HG03378 (cell line): Measurements from ENCODE around the gene CD48.
"Not testable (repeated sequence)": the region's sequence is repeated elsewhere in the genome, so short reads cannot be mapped to it uniquely, and the experiment has no call there.

Experiments used
- ATAC-seq: cut with Tn5 transposase; IDR thresholded peaks from one replicate; pipeline ENCODE4 v1.9.1; 2021; ENCODE audit warnings: mild to moderate bottlenecking, moderate library complexity; ENCODE audit not compliant: unreplicated experiment

The CD48 gene

GRCh38 chr1:160742428-160743127 lies 31.0 kb upstream of the CD48 start:
- no peak for ATAC-seq

- no peak for ATAC-seq
Observed at GRCh38 chr1:160741612-160742348, 30.2 kb upstream of the CD48 start.

GRCh38 chr1:160741092-160741501 lies 29.5 kb upstream of the CD48 start:
- ATAC-seq = no peak

GRCh38 chr1:160740133-160740688 lies 28.6 kb upstream of the CD48 start:
- ATAC-seq = no peak

GRCh38 chr1:160739098-160739511 lies 27.5 kb upstream of the CD48 start, which contains the start of gene SLAMF7:
Gene SLAMF7 (plus strand): TSS chr1:160739247. CDS start chr1:160739302, 55 bp downstream.
- ATAC-seq = peak; percentile 73

GRCh38 chr1:160738271-160738670 lies 26.6 kb upstream of the CD48 start:
- ATAC-seq = no peak

GRCh38 chr1:160734301-160734700 lies 22.7 kb upstream of the CD48 start:
- no peak for ATAC-seq

DNA sequence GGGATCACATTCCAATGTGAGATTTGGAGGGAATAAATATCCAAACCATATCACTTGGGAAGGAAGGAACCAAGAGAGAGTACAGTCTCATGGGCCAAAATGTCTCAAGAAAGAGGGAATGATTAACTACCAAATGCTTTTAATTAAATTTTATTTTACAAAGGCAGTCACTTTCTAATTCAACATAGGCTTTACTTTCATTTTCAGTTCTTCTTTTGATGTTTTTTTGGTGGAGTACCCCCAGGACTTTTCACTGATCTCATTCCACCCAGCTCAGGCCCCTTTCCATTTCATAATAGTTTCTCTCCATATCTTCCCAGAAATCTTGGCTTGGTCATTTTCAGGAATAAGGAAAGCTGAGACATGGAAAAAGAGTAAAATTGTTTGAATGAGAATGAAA lies 22.3 kb upstream of the CD48 start:
- ATAC-seq = no peak

DNA sequence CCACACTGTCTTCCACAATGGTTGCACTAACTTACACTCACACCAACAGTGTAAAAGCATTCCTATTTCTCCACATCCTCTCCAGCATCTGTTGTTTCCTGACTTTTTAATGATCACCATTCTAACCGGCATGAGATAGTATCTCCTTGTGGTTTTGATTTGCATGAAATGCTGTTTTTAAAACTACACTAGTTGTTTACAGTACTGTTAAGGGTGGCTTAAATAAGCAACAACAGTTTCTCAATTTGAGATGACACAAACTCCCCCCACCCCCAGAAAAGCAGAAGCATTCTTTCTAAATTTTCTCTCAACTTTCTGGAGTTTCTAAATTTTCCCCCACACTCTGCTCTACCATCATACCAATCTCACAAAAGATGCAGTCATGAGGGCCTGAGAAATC lies 20.4 kb upstream of the CD48 start:
- no peak for ATAC-seq

- ATAC-seq = not testable (repeated sequence)
Observed at GRCh38 chr1:160731564-160731963, 19.9 kb upstream of the CD48 start.

DNA sequence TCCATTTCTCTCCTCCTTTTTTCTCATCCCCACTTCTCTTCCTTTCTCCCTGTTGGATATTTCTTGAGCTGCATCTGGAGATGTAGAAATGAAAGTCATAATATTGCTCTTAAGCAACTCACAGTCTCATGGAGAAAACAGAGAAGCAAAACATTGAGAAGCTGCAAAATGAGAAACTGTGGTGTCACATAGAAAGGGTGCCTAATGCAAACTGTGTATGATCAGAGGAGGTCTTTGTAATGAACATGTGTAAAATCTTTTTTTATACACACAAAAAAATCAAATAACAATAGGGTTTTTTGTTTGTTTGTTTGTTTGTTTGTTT lies 15.7 kb upstream of the CD48 start:
- ATAC-seq = no peak

GRCh38 chr1:160726498-160727315 lies 15.1 kb upstream of the CD48 start:
- ATAC-seq = peak; percentile 55

- ATAC-seq = peak; percentile 19
Observed at GRCh38 chr1:160726114-160726497, 14.5 kb upstream of the CD48 start.

- ATAC-seq = no peak
Observed at GRCh38 chr1:160724465-160725242, 13.0 kb upstream of the CD48 start.

DNA sequence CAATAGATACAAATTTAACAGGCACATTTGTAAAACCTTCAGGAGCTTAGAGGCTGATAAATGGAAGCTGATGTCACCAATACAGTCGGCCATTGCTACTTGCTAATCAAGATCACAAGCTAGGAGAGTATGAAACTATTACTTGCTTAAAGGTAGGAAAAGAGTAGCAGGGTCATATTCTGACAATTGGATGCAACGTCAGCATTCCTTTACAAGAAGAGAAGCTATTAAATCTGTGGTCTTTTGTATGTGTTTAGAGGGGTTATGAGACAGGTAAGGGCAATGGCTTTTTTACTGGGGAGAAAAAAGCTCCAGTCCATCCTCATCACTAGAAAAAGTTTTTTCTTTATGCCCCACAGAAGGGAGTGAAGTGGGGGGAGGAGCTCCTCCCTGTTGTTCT lies 11.7 kb upstream of the CD48 start:
- no peak for ATAC-seq

GRCh38 chr1:160722726-160723125 lies 11.1 kb upstream of the CD48 start:
- no peak for ATAC-seq

DNA sequence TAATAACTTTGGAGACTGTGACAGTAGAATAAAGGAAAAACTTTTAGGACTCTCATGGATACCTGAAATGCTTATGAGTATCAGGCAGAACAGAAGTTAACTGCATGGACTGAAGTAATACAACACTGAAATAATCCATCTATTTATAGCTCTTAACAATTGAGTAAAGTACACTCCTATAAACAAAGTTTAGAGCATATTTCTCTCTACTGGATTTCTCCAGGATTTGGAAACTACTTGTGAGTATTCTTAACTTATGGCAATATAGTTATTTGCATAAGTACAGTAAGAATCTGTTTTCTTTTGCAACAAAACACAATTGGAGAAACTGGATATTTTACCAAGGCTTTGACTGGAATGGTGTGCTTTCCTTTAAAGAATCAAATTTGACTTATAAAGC lies 9.9 kb upstream of the CD48 start:
- ATAC-seq = no peak

DNA sequence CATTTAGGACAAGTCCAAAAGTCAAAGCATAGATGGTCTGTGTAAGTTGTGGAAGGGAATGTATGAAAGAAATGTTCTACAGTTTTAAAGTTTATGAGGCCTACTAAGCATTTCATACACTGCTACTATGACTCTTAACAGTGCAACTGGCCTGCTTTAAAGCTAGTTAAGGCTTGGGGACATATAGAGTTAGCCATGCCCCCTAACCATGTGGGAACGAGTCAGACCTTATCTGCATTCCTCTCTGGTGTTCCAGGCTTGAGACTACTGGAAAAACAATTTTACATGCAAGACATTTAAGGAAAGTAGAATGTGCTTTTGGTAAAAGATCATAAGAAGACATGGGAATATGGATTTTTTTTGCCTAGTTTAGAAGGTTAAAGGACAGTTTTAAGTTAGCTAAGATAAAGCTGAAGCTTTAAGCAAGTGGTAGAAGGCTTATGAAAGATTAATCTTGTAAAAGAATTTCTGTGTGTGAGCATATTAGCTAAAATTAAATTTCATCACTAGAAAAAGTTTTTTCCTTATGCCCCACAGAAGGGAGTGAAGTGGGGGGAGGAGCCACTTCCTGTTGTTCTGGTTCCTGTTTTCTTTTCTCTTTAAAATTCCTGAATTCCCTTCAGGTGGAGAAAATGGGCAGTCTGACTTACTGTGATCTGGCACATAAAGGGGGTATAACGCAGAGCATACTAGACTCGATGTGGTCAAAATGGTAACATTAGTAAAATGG lies 8.9 kb upstream of the CD48 start:
- no peak for ATAC-seq

DNA sequence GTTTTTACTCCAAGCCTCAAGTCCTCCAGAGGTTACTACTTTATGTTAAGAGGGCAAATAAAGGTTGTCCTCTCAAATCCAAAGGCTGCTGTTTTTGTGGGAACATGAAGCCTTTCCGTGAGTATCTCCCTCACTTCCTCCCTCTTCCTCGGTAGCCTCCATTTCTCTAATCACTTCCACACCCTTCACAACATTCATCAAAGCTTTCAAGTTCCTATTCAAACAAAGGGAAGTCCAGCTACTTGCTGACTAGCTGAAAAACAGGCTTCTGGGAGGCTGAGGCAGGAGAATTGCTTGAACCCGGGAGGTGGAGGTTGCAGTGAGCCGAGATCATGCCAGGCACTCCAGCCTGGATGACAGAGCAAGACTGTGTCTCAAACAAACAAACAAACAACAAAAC lies 6.6 kb upstream of the CD48 start:
- ATAC-seq = no peak

DNA sequence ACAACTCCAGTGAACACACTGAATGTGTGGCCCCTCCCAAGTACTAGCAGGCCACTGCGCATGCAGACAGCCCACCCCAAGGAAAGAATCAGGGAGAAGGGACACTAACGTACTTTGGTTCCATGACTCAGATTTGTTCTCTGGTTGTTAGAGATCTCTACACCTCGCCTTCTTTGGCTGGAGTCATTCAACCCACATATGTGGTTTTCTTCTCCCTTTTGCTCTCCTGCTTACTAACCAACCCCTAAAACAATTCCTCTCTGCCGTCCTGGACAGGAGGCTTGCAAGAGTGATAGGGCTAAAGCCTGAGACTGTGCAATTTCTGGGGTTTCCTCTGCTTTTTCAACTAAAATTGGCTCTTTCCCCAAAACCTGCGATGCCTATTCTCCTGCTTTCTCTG lies 5.7 kb upstream of the CD48 start:
- no peak for ATAC-seq
